WTC11 (cell line): ENCODE measurements around the gene PRR33. TPM values are rescaled to one million over a fixed set of nuclear protein-coding genes. Genes with fewer than 3 reads are reported as not detected.

ENCODE experiments used
- ATAC-seq: fragments of 200-7000 bp; cut with Tn5 transposase; 2 replicates; pipeline ENCODE4 v1.10.0; 2021; ENCODE audit warnings: mild to moderate bottlenecking, moderate library complexity
- CTCF ChIA-PET: fragments of 300-600 bp; sonication (Branson Sonifier 250); formaldehyde crosslinking; loops from one replicate; lab custom pipeline; 2021; ENCODE audit warnings: antibody characterized with exemption; lab: Charles Lee
- POLR2A ChIA-PET: fragments of 350-600 bp; sonication (Branson Sonifier 250); formaldehyde crosslinking; loops from one replicate; lab custom pipeline; 2021; ENCODE audit warnings: antibody characterized with exemption; lab: Charles Lee
- DNase-seq: peaks from one replicate; pipeline ENCODE4 v3.0.0; 2021; ENCODE audit warnings: low spot score
- H3K27ac Mint-ChIP-seq: 2 replicates; pipeline ENCODE4 v1.8.0; 2021; ENCODE audit warnings: mixed read lengths
- H3K27me3 Mint-ChIP-seq: 2 replicates; pipeline ENCODE4 v1.8.0; 2021; ENCODE audit warnings: low read depth, mild to moderate bottlenecking, moderate library complexity, mixed read lengths
- H3K36me3 Mint-ChIP-seq: 2 replicates; pipeline ENCODE4 v1.8.0; 2021; ENCODE audit warnings: mixed read lengths
- H3K4me1 Mint-ChIP-seq: 2 replicates; pipeline ENCODE4 v1.8.0; 2022; ENCODE audit warnings: mixed read lengths
- H3K4me3 Mint-ChIP-seq: 2 replicates; pipeline ENCODE4 v1.8.0; 2021; ENCODE audit warnings: mild to moderate bottlenecking, moderate library complexity, mixed read lengths
- H3K9me3 Mint-ChIP-seq: 2 replicates; pipeline ENCODE4 v1.8.0; 2021; ENCODE audit warnings: mixed read lengths
- AR ChIP-seq: fragments of 250-450 bp; sonication (Bioruptor Pico); IDR thresholded peaks from 2 replicates; pipeline ENCODE4 v1.9.0; 2021; ENCODE audit warnings: mild to moderate bottlenecking
- ATF6 ChIP-seq: sonication (generic); formaldehyde crosslinking; IDR thresholded peaks from 2 replicates; pipeline ENCODE4 v1.8.1; 2023; ENCODE audit warnings: mild to moderate bottlenecking, missing genetic modification reagents
- FOXK1 ChIP-seq: sonication (generic); formaldehyde crosslinking; IDR thresholded peaks from 2 replicates; pipeline ENCODE4 v1.8.0; 2022; ENCODE audit warnings: mild to moderate bottlenecking, moderate library complexity, missing genetic modification reagents
- FOXP4 ChIP-seq: sonication (generic); formaldehyde crosslinking; IDR thresholded peaks from 2 replicates; pipeline ENCODE4 v1.8.0; 2022; ENCODE audit warnings: mild to moderate bottlenecking, missing genetic modification reagents
- HMGA2 ChIP-seq: fragments of 250-450 bp; sonication (Bioruptor Pico); IDR thresholded peaks from 2 replicates; pipeline ENCODE4 v1.4.0; 2021; ENCODE audit warnings: mild to moderate bottlenecking, moderate library complexity
- IRF2 ChIP-seq: sonication (generic); formaldehyde crosslinking; IDR thresholded peaks from 2 replicates; pipeline ENCODE4 v1.8.0; 2022; ENCODE audit warnings: low read depth, missing genetic modification reagents, borderline replicate concordance
- JUN ChIP-seq: sonication (generic); formaldehyde crosslinking; IDR thresholded peaks from 2 replicates; pipeline ENCODE4 v1.8.0; 2023; ENCODE audit warnings: mild to moderate bottlenecking, missing genetic modification reagents
- KAT7 ChIP-seq: sonication (generic); formaldehyde crosslinking; IDR thresholded peaks from 2 replicates; pipeline ENCODE4 v1.8.1; 2023; ENCODE audit warnings: missing genetic modification reagents, mild to moderate bottlenecking, borderline replicate concordance
- MYBL2 ChIP-seq: sonication (generic); formaldehyde crosslinking; IDR thresholded peaks from 2 replicates; pipeline ENCODE4 v1.8.1; 2023; ENCODE audit warnings: mild to moderate bottlenecking, moderate library complexity, missing genetic modification reagents
- NFE2L1 ChIP-seq: sonication (generic); formaldehyde crosslinking; IDR thresholded peaks from 2 replicates; pipeline ENCODE4 v1.8.1; 2023; ENCODE audit warnings: missing genetic modification reagents
- NR3C1 ChIP-seq: sonication (generic); formaldehyde crosslinking; conservative IDR thresholded peaks from 2 replicates; pipeline ENCODE4 v1.8.1; 2023; ENCODE audit warnings: low read depth, mild to moderate bottlenecking, missing genetic modification reagents
- RELA ChIP-seq: sonication (generic); formaldehyde crosslinking; IDR thresholded peaks from 2 replicates; pipeline ENCODE4 v1.8.1; 2022; ENCODE audit warnings: missing genetic modification reagents, mild to moderate bottlenecking, borderline replicate concordance
- SMAD3 ChIP-seq: sonication (generic); formaldehyde crosslinking; IDR thresholded peaks from 2 replicates; pipeline ENCODE4 v1.8.0; 2022; ENCODE audit warnings: missing genetic modification reagents, mild to moderate bottlenecking, borderline replicate concordance
- SMAD4 ChIP-seq: sonication (generic); formaldehyde crosslinking; IDR thresholded peaks from 2 replicates; pipeline ENCODE4 v1.8.0; 2022; ENCODE audit warnings: mild to moderate bottlenecking, missing genetic modification reagents
- SP1 ChIP-seq: sonication (generic); formaldehyde crosslinking; conservative IDR thresholded peaks from 2 replicates; pipeline ENCODE4 v1.8.1; 2022; ENCODE audit warnings: missing genetic modification reagents
- TEAD4 ChIP-seq: sonication (generic); formaldehyde crosslinking; IDR thresholded peaks from 2 replicates; pipeline ENCODE4 v1.8.0; 2022; ENCODE audit warnings: mild to moderate bottlenecking, missing genetic modification reagents
- ZNF232 ChIP-seq: sonication (generic); formaldehyde crosslinking; IDR thresholded peaks from 2 replicates; pipeline ENCODE4 v1.8.0; 2022; ENCODE audit warnings: mild to moderate bottlenecking, missing genetic modification reagents
- ZNF317 ChIP-seq: sonication (generic); formaldehyde crosslinking; IDR thresholded peaks from 2 replicates; pipeline ENCODE4 v1.8.1; 2023; ENCODE audit warnings: low read depth, mild to moderate bottlenecking, moderate library complexity, missing genetic modification reagents, borderline replicate concordance
- ZNF532 ChIP-seq: fragments of 250-450 bp; sonication (Bioruptor Pico); IDR thresholded peaks from 2 replicates; pipeline ENCODE4 v1.9.0; 2021; ENCODE audit warnings: mild to moderate bottlenecking, borderline replicate concordance
- total RNA-seq: library from RNA; stranded (reverse); gene quantifications from 3 replicates; pipeline ENCODE4 v1.2.3, GENCODE V29; 2021
- TF ChIP-seq, protein P1 (sequence below): sonication (generic); formaldehyde crosslinking; IDR thresholded peaks from 2 replicates; pipeline ENCODE4 v1.8.1; 2022; ENCODE audit warnings: missing genetic modification reagents, borderline replicate concordance
- TF ChIP-seq, protein P2 (sequence below): sonication (generic); formaldehyde crosslinking; IDR thresholded peaks from 2 replicates; pipeline ENCODE4 v1.8.1; 2022; ENCODE audit warnings: low read depth, mild to moderate bottlenecking, moderate library complexity, missing genetic modification reagents, borderline replicate concordance

PRR33 gene
- total RNA-seq, 1 experiment from 2014 or later: not detected

GRCh38 chr11:1845561-1846452 lies 45.9 kb downstream of the PRR33 start (continued):
- TF ChIP-seq NFE2L1 (CRISPR knock-in tag) (no peak), NR3C1 (CRISPR knock-in tag) (no peak), ZNF317 (CRISPR knock-in tag) (no peak), FOXK1 (no peak), IRF2 (CRISPR knock-in tag) (no peak), TEAD4 (CRISPR knock-in tag) (no peak), JUN (CRISPR knock-in tag) (no peak), MYBL2 (CRISPR knock-in tag) (no peak), FOXP4 (no peak), ZNF232 (CRISPR knock-in tag) (no peak), AR (CRISPR knock-in tag) (no peak)
- TF ChIP-seq, protein P1, sequence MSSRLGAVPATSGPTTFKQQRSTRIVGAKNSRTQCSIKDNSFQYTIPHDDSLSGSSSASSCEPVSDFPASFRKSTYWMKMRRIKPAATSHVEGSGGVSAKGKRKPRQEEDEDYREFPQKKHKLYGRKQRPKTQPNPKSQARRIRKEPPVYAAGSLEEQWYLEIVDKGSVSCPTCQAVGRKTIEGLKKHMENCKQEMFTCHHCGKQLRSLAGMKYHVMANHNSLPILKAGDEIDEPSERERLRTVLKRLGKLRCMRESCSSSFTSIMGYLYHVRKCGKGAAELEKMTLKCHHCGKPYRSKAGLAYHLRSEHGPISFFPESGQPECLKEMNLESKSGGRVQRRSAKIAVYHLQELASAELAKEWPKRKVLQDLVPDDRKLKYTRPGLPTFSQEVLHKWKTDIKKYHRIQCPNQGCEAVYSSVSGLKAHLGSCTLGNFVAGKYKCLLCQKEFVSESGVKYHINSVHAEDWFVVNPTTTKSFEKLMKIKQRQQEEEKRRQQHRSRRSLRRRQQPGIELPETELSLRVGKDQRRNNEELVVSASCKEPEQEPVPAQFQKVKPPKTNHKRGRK: no peak

GRCh38 chr11:1845095-1845429 lies 46.6 kb downstream of the PRR33 start:
- Mint-ChIP-seq H3K27ac (peak overlapping the region; percentile 44), H3K4me3 (no peak overlapping the region), H3K4me1 (no peaks in the 10 kb centered on the region), H3K27me3 (peaks cover 2% of the 10 kb centered on the region; the same call in 1 of the 2 replicates), H3K9me3 (no peaks in the 10 kb centered on the region), H3K36me3 (no peaks in the 10 kb centered on the region)
- ChIA-PET POLR2A (no interaction called here), CTCF (interaction anchor here (1.7 kb wide), 1 partner anchor 73 kb away, joined by 4 read pairs; no protein-coding TSS in a partner anchor)
- DNase-seq: no peak
- ATAC-seq: no peak
- TF ChIP-seq SMAD3 (CRISPR knock-in tag) (no peak), ATF6 (no peak), ZNF532 (CRISPR knock-in tag) (no peak), ZNF232 (CRISPR knock-in tag) (no peak), SMAD4 (no peak), FOXK1 (no peak), SP1 (CRISPR knock-in tag) (no peak), KAT7 (CRISPR knock-in tag) (no peak), RELA (CRISPR knock-in tag) (no peak), HMGA2 (CRISPR knock-in tag) (no peak)
- TF ChIP-seq, protein P2, sequence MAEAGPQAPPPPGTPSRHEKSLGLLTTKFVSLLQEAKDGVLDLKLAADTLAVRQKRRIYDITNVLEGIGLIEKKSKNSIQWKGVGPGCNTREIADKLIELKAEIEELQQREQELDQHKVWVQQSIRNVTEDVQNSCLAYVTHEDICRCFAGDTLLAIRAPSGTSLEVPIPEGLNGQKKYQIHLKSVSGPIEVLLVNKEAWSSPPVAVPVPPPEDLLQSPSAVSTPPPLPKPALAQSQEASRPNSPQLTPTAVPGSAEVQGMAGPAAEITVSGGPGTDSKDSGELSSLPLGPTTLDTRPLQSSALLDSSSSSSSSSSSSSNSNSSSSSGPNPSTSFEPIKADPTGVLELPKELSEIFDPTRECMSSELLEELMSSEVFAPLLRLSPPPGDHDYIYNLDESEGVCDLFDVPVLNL (CRISPR knock-in tag): no peak
